ENCODE results near the gene ERI3. TPM values are rescaled to one million over a fixed set of nuclear protein-coding genes. Genes with fewer than 3 reads are reported as not detected.

Gene ERI3
- total and polyA plus RNA-seq, 2 of the 13 experiments (the other 11 are each of a cell fraction or from before 2014, with no cell fraction given): 35.6 to 35.9 TPM

DNA sequence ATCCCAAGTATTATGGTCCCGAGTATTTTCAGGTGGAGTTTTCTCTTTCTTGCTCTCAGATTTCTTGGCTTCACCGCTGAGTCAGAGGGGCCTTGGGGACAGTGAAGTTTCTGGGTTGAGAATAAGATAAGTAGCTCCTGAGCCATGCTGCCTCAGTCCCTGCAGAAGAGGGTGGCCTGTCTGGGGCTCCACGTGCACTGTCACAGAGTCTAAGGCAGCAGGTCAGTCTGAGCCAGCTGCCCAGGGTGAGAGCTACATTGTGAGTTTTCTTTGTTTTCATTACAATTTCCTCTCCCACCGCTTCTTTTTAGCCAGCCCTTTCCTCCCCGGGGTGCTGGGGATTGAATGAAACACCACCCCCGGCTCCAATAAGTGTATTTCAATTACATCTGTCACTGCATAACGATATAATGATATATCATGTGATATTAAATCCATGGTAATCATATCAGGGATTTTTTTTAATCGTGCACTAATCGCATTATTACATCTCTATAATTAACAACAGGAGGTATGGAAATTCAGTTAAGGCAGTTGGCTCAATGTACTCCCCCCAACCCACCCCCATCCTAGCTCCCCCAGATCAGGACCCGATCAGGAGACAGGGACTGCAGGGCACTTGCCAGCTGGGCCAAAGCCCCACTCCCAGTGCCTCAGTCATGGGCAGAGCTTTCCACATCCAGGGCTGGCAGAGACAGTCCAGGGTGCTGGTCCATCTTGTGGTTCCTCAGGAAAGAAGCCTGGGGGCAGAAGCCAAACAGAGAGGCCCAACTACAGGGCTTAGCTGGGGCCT lies 98.1 kb downstream of the ERI3 start (continued):
- TF ChIP-seq, protein P1, sequence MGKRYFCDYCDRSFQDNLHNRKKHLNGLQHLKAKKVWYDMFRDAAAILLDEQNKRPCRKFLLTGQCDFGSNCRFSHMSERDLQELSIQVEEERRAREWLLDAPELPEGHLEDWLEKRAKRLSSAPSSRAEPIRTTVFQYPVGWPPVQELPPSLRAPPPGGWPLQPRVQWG (CRISPR knock-in tag; IDR thresholded peaks at IDR 0.05; ENCODE audit: borderline replicate concordance, low read depth): no peak
- TF ChIP-seq MXI1 (IDR thresholded peaks at IDR 0.05; ENCODE audit: borderline replicate concordance, low read depth, low read length) (no peak), ZNF670 (CRISPR knock-in tag; IDR thresholded peaks at IDR 0.05; ENCODE audit: borderline replicate concordance) (no peak)

DNA sequence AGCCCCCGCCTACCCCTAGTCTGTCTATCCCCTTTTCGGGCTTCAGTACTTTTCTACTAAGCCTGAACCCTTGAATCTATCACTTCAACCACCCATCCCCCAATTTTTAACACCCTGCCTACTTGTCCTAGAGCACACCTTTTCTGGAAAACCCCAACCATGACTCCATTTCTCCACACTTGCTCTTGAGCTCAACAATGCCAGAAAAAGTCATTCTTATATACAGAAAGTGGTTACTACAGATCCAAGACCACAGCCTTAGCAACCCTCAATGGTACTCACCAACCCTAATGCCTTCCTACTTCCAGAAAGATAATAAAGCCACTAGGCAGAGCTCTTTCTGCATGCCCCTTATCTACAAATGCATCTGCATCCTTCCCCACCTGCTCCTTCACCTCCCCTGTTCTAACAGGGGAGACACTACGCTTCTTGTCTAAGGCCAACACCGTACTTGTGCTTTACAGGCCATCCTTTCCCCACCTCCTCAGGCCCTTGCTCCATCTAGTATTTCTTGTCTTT lies 100.6 kb downstream of the ERI3 start:
- H3K36me3 ChIP-seq (replicated peaks in 1 of 2; ENCODE audit: control insufficient read depth in 1 of 2, insufficient read depth in 2 of 2, low read length in 2 of 2): peaks cover 1 to 10% of the 10 kb centered on the region in 2 experiments; a peak in 2 of 5 replicates
- H3K4me3 ChIP-seq (replicated peaks in 1 of 3; ENCODE audit: insufficient read depth in 1 of 3, low read depth in 2 of 3, low read length in 3 of 3): no peak overlapping the region
- no peaks in the 10 kb centered on the region for H3K27me3 ChIP-seq (ENCODE audit: control insufficient read depth in 1 of 2, insufficient read depth in 2 of 2, low read length in 2 of 2)
- H3K79me2 ChIP-seq (ENCODE audit: insufficient read depth, low read length): no peaks in the 10 kb centered on the region
- no peaks in the 10 kb centered on the region for H4K20me1 ChIP-seq (ENCODE audit: insufficient read depth, low read length)
- 0 out of 2 replicates have a peak overlapping the region, but pooled peaks have one; percentile 3 for H3K4me2 ChIP-seq (ENCODE audit: low read depth, low read length)
- H3K9ac ChIP-seq (ENCODE audit: insufficient read depth, low read depth, low read length): no peak overlapping the region
- intact Hi-C loops (cut with micrococcal nuclease; ENCODE audit: unreplicated experiment): no loop called here
- no TSS peak for BruUV-seq (replicated peaks)
- FAIRE-seq (no peak), ATAC-seq (no peak), DNase-seq (ENCODE audit: low spot score) (no peak)
- peaks cover 14% of the 10 kb centered on the region for H3K4me1 ChIP-seq (ENCODE audit: insufficient read depth, low read length)
- no peaks in the 10 kb centered on the region for H3K9me3 ChIP-seq (ENCODE audit: low read length)
- no peak overlapping the region for H3K27ac ChIP-seq (ENCODE audit: extremely low read length, insufficient read depth, low read length)
- H2AFZ ChIP-seq (ENCODE audit: low read length): no peak overlapping the region
- ChIA-PET CTCF (ENCODE audit: low intra/inter-chr PET ratio, low total read pairs) (no interaction called here), POLR2A (interaction anchor here (1.4 to 2.1 kb wide), 2 partner anchors 29 to 36 kb away, joined by 5 to 11 read pairs; no protein-coding TSS in a partner anchor)
- in situ Hi-C loops (cut with HindIII; ENCODE audit: extremely low pct_ligation_motif_present, low pct_unique_long_range_greater_than_20kb): no loop called here
- 88% methylated on average over 4 of the region's 4 CpGs for WGBS (ENCODE audit: low lambda C conversion rate)
- TF ChIP-seq, protein P2, sequence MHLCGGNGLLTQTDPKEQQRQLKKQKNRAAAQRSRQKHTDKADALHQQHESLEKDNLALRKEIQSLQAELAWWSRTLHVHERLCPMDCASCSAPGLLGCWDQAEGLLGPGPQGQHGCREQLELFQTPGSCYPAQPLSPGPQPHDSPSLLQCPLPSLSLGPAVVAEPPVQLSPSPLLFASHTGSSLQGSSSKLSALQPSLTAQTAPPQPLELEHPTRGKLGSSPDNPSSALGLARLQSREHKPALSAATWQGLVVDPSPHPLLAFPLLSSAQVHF (CRISPR knock-in tag; IDR thresholded peaks at IDR 0.05): no peak
- no peak for TF ChIP-seq PPARG (CRISPR knock-in tag; conservative IDR thresholded peaks at IDR 0.05)
- TF ChIP-seq SETDB1 (CRISPR knock-in tag; IDR thresholded peaks at IDR 0.05; ENCODE audit: borderline replicate concordance): no peak
- no peak for TF ChIP-seq RBM39 (IDR thresholded peaks at IDR 0.05; ENCODE audit: low read depth, low read length, poor library complexity, severe bottlenecking)
- no peak for TF ChIP-seq HNRNPH1 (optimal IDR thresholded peaks at IDR 0.05; ENCODE audit: low read depth, low read length)
- no peak for TF ChIP-seq BCL6 (CRISPR knock-in tag; IDR thresholded peaks at IDR 0.05)
- TF ChIP-seq ZNF605 (CRISPR knock-in tag; IDR thresholded peaks at IDR 0.05): no peak
- no peak for TF ChIP-seq HIVEP1 (CRISPR knock-in tag; IDR thresholded peaks at IDR 0.05)
- TF ChIP-seq, protein P3, sequence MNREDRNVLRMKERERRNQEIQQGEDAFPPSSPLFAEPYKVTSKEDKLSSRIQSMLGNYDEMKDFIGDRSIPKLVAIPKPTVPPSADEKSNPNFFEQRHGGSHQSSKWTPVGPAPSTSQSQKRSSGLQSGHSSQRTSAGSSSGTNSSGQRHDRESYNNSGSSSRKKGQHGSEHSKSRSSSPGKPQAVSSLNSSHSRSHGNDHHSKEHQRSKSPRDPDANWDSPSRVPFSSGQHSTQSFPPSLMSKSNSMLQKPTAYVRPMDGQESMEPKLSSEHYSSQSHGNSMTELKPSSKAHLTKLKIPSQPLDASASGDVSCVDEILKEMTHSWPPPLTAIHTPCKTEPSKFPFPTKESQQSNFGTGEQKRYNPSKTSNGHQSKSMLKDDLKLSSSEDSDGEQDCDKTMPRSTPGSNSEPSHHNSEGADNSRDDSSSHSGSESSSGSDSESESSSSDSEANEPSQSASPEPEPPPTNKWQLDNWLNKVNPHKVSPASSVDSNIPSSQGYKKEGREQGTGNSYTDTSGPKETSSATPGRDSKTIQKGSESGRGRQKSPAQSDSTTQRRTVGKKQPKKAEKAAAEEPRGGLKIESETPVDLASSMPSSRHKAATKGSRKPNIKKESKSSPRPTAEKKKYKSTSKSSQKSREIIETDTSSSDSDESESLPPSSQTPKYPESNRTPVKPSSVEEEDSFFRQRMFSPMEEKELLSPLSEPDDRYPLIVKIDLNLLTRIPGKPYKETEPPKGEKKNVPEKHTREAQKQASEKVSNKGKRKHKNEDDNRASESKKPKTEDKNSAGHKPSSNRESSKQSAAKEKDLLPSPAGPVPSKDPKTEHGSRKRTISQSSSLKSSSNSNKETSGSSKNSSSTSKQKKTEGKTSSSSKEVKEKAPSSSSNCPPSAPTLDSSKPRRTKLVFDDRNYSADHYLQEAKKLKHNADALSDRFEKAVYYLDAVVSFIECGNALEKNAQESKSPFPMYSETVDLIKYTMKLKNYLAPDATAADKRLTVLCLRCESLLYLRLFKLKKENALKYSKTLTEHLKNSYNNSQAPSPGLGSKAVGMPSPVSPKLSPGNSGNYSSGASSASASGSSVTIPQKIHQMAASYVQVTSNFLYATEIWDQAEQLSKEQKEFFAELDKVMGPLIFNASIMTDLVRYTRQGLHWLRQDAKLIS (CRISPR knock-in tag; IDR thresholded peaks at IDR 0.05): no peak
- TF ChIP-seq FOXA3 (CRISPR knock-in tag; IDR thresholded peaks at IDR 0.05): no peak
- TF ChIP-seq ZNF615 (CRISPR knock-in tag; IDR thresholded peaks at IDR 0.05; ENCODE audit: borderline replicate concordance): no peak
- TF ChIP-seq, protein P4, sequence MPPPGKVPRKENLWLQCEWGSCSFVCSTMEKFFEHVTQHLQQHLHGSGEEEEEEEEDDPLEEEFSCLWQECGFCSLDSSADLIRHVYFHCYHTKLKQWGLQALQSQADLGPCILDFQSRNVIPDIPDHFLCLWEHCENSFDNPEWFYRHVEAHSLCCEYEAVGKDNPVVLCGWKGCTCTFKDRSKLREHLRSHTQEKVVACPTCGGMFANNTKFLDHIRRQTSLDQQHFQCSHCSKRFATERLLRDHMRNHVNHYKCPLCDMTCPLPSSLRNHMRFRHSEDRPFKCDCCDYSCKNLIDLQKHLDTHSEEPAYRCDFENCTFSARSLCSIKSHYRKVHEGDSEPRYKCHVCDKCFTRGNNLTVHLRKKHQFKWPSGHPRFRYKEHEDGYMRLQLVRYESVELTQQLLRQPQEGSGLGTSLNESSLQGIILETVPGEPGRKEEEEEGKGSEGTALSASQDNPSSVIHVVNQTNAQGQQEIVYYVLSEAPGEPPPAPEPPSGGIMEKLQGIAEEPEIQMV (CRISPR knock-in tag; IDR thresholded peaks at IDR 0.05; ENCODE audit: low read depth): no peak
- no peak for TF ChIP-seq FOXM1 (CRISPR knock-in tag; IDR thresholded peaks at IDR 0.05)
